ENCODE results near the gene WBP1. TPM values are rescaled to one million over a fixed set of nuclear protein-coding genes. Genes with fewer than 3 reads are reported as not detected.
"Not testable (repeated sequence)": the region's sequence is repeated elsewhere in the genome, so short reads cannot be mapped to it uniquely, and the experiment has no call there.

The WBP1 gene
- total RNA-seq, 6 experiments from 2014 or later: 51.0 to 73.1 (median 56.7) TPM

- TF ChIP-seq CTCF (IDR thresholded peaks at IDR 0.05): no peak
- peaks cover 50% of the 10 kb centered on the region for H3K4me1 Mint-ChIP-seq (ENCODE audit: low read depth)
- peak overlapping the region; percentile 94 for H3K4me3 Mint-ChIP-seq
- peaks cover 17% of the 10 kb centered on the region for H3K36me3 Mint-ChIP-seq (ENCODE audit: low read depth)
- H3K9me3 Mint-ChIP-seq: no peaks in the 10 kb centered on the region
- peaks cover 4% of the 10 kb centered on the region for H3K27me3 Mint-ChIP-seq (ENCODE audit: insufficient read depth)
- DNase-seq: no peak
- H3K27ac Mint-ChIP-seq: peak overlapping the region; percentile 88
These were observed 713 bp downstream of the WBP1 start for GRCh38 chr2:74458938-74459363.

- Mint-ChIP-seq H3K4me3 (peak overlapping the region; percentile 94), H3K27ac (peak overlapping the region; percentile 88), H3K36me3 (ENCODE audit: low read depth) (peaks cover 17% of the 10 kb centered on the region), H3K4me1 (ENCODE audit: low read depth) (peaks cover 45% of the 10 kb centered on the region)
- DNase-seq; H3K27me3 Mint-ChIP-seq (ENCODE audit: insufficient read depth); H3K9me3 Mint-ChIP-seq: not testable (repeated sequence)
These were observed 1.4 kb downstream of the WBP1 start for GRCh38 chr2:74459503-74460118.

DNA sequence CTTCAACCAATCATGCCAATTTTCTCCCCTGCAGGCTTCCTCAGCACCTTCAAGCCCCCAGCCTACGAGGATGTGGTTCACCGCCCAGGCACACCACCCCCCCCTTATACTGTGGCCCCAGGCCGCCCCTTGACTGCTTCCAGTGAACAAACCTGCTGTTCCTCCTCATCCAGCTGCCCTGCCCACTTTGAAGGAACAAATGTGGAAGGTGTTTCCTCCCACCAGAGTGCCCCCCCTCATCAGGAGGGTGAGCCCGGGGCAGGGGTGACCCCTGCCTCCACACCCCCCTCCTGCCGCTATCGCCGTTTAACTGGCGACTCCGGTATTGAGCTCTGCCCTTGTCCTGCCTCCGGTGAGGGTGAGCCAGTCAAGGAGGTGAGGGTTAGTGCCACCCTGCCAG is 1.9 kb downstream of the WBP1 start:
- Mint-ChIP-seq H3K4me3 (peak overlapping the region; percentile 94), H3K27ac (peak overlapping the region; percentile 14; the same call in 1 of the 2 replicates), H3K4me1 (ENCODE audit: low read depth) (peaks cover 40% of the 10 kb centered on the region), H3K36me3 (ENCODE audit: low read depth) (peaks cover 17% of the 10 kb centered on the region)
- H3K9me3 Mint-ChIP-seq; H3K27me3 Mint-ChIP-seq (ENCODE audit: insufficient read depth); DNase-seq: not testable (repeated sequence)

- H3K4me1 Mint-ChIP-seq (ENCODE audit: low read depth): peaks cover 38% of the 10 kb centered on the region
- H3K4me3 Mint-ChIP-seq: no peak overlapping the region
- H3K36me3 Mint-ChIP-seq (ENCODE audit: low read depth): peaks cover 17% of the 10 kb centered on the region
- no peak for DNase-seq
- H3K27ac Mint-ChIP-seq: no peak overlapping the region
- peak; percentile 36; the same call in 1 of the 2 replicates for TF ChIP-seq CTCF (IDR thresholded peaks at IDR 0.05)
- H3K9me3 Mint-ChIP-seq: no peaks in the 10 kb centered on the region
- H3K27me3 Mint-ChIP-seq (ENCODE audit: insufficient read depth): peaks cover 6% of the 10 kb centered on the region
These were observed 3.2 kb downstream of the WBP1 start for GRCh38 chr2:74461187-74462053.

GRCh38 chr2:74462054-74462785 is 4.0 kb downstream of the WBP1 start:
- H3K4me3 Mint-ChIP-seq: no peak overlapping the region
- H3K36me3 Mint-ChIP-seq (ENCODE audit: low read depth): peaks cover 17% of the 10 kb centered on the region
- peaks cover 30% of the 10 kb centered on the region for H3K4me1 Mint-ChIP-seq (ENCODE audit: low read depth)
- no peak for DNase-seq
- TF ChIP-seq CTCF (IDR thresholded peaks at IDR 0.05): no peak
- no peaks in the 10 kb centered on the region for H3K9me3 Mint-ChIP-seq
- peaks cover 6% of the 10 kb centered on the region for H3K27me3 Mint-ChIP-seq (ENCODE audit: insufficient read depth)
- H3K27ac Mint-ChIP-seq: no peak overlapping the region

- Mint-ChIP-seq H3K9me3 (no peaks in the 10 kb centered on the region), H3K27ac (no peak overlapping the region), H3K27me3 (ENCODE audit: insufficient read depth) (peaks cover 6% of the 10 kb centered on the region), H3K4me3 (peak overlapping the region; percentile 72; the same call in 1 of the 2 replicates), H3K4me1 (ENCODE audit: low read depth) (peaks cover 28% of the 10 kb centered on the region), H3K36me3 (ENCODE audit: low read depth) (peaks cover 17% of the 10 kb centered on the region)
- no peak for TF ChIP-seq CTCF (IDR thresholded peaks at IDR 0.05)
- DNase-seq: no peak
These were observed 4.5 kb downstream of the WBP1 start for GRCh38 chr2:74462786-74463105.
